Inflammatory macrophage (primary cell): ENCODE measurements around the gene SEC14L1.
"Not testable (repeated sequence)": the region's sequence is repeated elsewhere in the genome, so short reads cannot be mapped to it uniquely, and the experiment has no call there.

Experiments
- DNase-seq, 2 donors: peaks; one replicate each; pipeline ENCODE4 v3.0.0-alpha.2; 2020 to 2022

Gene SEC14L1

GRCh38 chr17:77242118-77242851 is 101.5 kb downstream of the SEC14L1 start:
- DNase-seq: no peak

GRCh38 chr17:77245162-77245926 is 104.6 kb downstream of the SEC14L1 start:
- DNase-seq: no peak

GRCh38 chr17:77246110-77247047 is 105.6 kb downstream of the SEC14L1 start:
- no peak for DNase-seq

- DNase-seq: peak; percentile 69 to 83
Observed at GRCh38 chr17:77247048-77247541, 106.3 kb downstream of the SEC14L1 start.

- no peak for DNase-seq
Observed at GRCh38 chr17:77247609-77248008, 106.8 kb downstream of the SEC14L1 start.

- no peak for DNase-seq
Observed at GRCh38 chr17:77248216-77249114, 107.7 kb downstream of the SEC14L1 start.

GRCh38 chr17:77251622-77252183 is 110.9 kb downstream of the SEC14L1 start:
- DNase-seq: no peak

- DNase-seq: not testable (repeated sequence)
Observed at GRCh38 chr17:77252306-77252705, 111.5 kb downstream of the SEC14L1 start.

- no peak for DNase-seq
Observed at GRCh38 chr17:77253611-77254051, 112.9 kb downstream of the SEC14L1 start.

- peak; percentile 25 to 44 for DNase-seq
Observed at GRCh38 chr17:77254951-77255825, 114.4 kb downstream of the SEC14L1 start.

- not testable (repeated sequence) for DNase-seq
Observed at GRCh38 chr17:77255970-77256369, 115.2 kb downstream of the SEC14L1 start.

- no peak for DNase-seq
Observed at GRCh38 chr17:77256710-77257109, 115.9 kb downstream of the SEC14L1 start.

- no peak for DNase-seq
Observed at GRCh38 chr17:77257169-77257568, 116.4 kb downstream of the SEC14L1 start.

- DNase-seq: no peak
Observed at GRCh38 chr17:77257596-77258458, 117.1 kb downstream of the SEC14L1 start.

GRCh38 chr17:77258638-77259037 is 117.9 kb downstream of the SEC14L1 start:
- DNase-seq: no peak

GRCh38 chr17:77264617-77265230 is 124.0 kb downstream of the SEC14L1 start:
- no peak for DNase-seq

- no peak for DNase-seq
Observed at GRCh38 chr17:77266213-77266612, 125.4 kb downstream of the SEC14L1 start.
